Measurements from ENCODE around the gene POM121. TPM values are rescaled to one million over a fixed set of nuclear protein-coding genes. Genes with fewer than 3 reads are reported as not detected.
"Not testable (repeated sequence)": the region's sequence is repeated elsewhere in the genome, so short reads cannot be mapped to it uniquely, and the experiment has no call there.

The POM121 gene
- total RNA-seq, 2 experiments from 2014 or later: 72.6 to 73.6 TPM

DNA sequence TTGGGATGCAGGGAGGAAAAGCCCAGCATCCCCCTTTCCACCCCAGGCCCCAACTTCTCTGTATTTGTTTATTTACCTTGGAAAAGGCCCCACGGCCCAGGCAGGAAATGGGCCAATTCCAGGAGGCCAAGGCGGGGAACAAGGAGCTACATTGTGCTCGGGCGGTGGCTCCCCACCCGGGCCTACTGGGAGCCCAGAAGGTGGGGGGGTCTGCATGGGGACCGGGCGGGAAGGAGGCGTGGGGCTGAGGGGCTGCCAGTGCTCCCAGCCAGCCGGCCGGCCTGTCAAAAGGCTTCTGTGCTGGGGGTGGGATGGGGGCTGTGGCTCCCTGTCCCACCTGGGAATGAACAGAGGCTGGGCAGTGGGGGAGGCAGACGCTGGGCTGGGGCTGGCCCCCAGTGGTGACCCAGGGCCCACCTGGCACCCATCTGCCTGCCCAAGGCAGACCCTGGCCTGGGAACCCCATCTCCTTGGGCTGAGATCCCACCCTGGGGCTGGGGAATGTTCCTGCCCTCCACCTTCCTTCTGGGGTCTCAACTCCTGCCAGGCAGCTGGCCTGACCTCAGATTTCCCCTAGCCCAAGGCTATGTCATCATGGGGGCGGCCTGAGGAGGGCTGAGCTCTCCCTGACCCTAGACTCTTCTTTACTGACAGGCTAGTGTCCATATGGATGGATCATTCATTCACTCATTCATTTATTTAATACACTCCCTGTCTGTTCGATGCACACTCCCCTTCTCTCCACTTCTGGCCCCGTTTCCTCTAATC, 65.4 kb downstream of the POM121 start:
- H3K9me3 Mint-ChIP-seq; H3K27me3 Mint-ChIP-seq; DNase-seq; CTCF ChIA-PET; POLR2A ChIA-PET; intact Hi-C loops (cut with micrococcal nuclease); H3K36me3 Mint-ChIP-seq (ENCODE audit: low read depth); H3K4me1 Mint-ChIP-seq (ENCODE audit: low read depth); H3K4me3 Mint-ChIP-seq; H3K27ac Mint-ChIP-seq: not testable (repeated sequence)
- ATAC-seq: peak; percentile 34

- H3K4me3 Mint-ChIP-seq; ATAC-seq; H3K36me3 Mint-ChIP-seq (ENCODE audit: low read depth); CTCF ChIA-PET; H3K4me1 Mint-ChIP-seq (ENCODE audit: low read depth); H3K27ac Mint-ChIP-seq; intact Hi-C loops (cut with micrococcal nuclease); DNase-seq; H3K27me3 Mint-ChIP-seq; H3K9me3 Mint-ChIP-seq; POLR2A ChIA-PET: not testable (repeated sequence)
Measured at GRCh38 chr7:72995484-72995883, 70.6 kb downstream of the POM121 start.

GRCh38 chr7:72997447-72997846, 72.6 kb downstream of the POM121 start:
- CTCF ChIA-PET; POLR2A ChIA-PET; H3K27me3 Mint-ChIP-seq; DNase-seq; H3K27ac Mint-ChIP-seq; H3K9me3 Mint-ChIP-seq; ATAC-seq; H3K4me1 Mint-ChIP-seq (ENCODE audit: low read depth); H3K4me3 Mint-ChIP-seq; intact Hi-C loops (cut with micrococcal nuclease); H3K36me3 Mint-ChIP-seq (ENCODE audit: low read depth): not testable (repeated sequence)

DNA sequence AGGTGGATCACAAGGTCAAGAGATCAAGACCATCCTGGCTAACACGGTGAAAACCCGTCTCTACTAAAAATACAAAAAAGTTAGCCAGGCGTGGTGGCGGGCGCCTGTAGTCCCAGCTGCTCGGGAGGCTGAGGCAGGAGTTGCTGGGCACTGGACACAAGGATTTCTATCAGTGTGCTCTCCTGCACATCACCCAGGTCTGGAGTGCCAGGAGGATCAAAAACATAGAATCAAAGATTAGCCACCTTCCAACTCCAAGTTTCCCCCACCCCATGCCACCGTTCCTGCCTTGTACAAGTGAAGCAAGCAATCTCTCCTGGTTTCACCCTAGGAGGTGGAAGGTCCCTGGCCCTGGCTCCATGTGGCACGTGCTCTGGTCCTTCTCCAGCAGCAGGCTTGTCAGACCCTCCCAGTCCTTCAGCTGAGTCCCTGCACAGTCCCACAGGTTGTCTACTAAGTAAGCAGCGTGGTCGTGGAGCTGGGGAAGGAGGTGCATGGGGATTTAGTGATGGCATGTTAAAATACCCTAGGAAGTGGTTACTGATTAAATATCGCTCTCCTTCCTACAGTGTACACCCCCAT, 73.1 kb downstream of the POM121 start:
- H3K27me3 Mint-ChIP-seq; H3K4me3 Mint-ChIP-seq; POLR2A ChIA-PET; H3K4me1 Mint-ChIP-seq (ENCODE audit: low read depth); H3K9me3 Mint-ChIP-seq; H3K27ac Mint-ChIP-seq; DNase-seq; ATAC-seq; intact Hi-C loops (cut with micrococcal nuclease); H3K36me3 Mint-ChIP-seq (ENCODE audit: low read depth); CTCF ChIA-PET: not testable (repeated sequence)

Other genes with a start within 250 kb of the POM121 start
- 1 to 10 TPM; 1.6 to 1.8 TPM for gene TYW1B, start 96.9 kb upstream of the POM121 start, total RNA-seq
- gene TRIM74, start 44.4 kb downstream of the POM121 start, total RNA-seq: not detected
- gene SPDYE8, start 104.7 kb downstream of the POM121 start, total RNA-seq: not detected
- not detected for gene SPDYE11, start 132.8 kb downstream of the POM121 start, total RNA-seq
- not detected for gene SPDYE9, start 160.9 kb downstream of the POM121 start, total RNA-seq

Measured in activated CD8-positive, alpha-beta T cell treated with anti-CD3 and anti-CD28 coated beads for 36 hours (primary cell).